Measurements from ENCODE around the gene SIT1. TPM values are rescaled to one million over a fixed set of nuclear protein-coding genes. Genes with fewer than 3 reads are reported as not detected.

The SIT1 gene, protein sequence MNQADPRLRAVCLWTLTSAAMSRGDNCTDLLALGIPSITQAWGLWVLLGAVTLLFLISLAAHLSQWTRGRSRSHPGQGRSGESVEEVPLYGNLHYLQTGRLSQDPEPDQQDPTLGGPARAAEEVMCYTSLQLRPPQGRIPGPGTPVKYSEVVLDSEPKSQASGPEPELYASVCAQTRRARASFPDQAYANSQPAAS
- polyA plus RNA-seq (ENCODE audit: insufficient read length in 12 of 12), result 1 to 10 TPM in 1 of 12 donors, under 1 TPM in 8, not detected in 3; 0.13 to 2.3 (median 0.20) TPM
- long read RNA-seq, donor 1, result 0 reads
- long read RNA-seq, donor 2, result 0 reads
- long read RNA-seq, donor 3, result 0 reads
- long read RNA-seq, donor 4, partial matches to known transcripts, result 0 of 1 reads
- long read RNA-seq, donor 4, other reads (novel, unspliced or antisense), result 0 of 1 reads
- long read RNA-seq, donor 5, result 0 reads
- long read RNA-seq, donor 6, result 0 reads
- long read RNA-seq, donor 7, result 0 reads
- long read RNA-seq, donor 8, result 0 reads
- long read RNA-seq, donor 9, result 0 reads
- long read RNA-seq, donor 10, result 0 reads
- long read RNA-seq, donor 11, result 0 reads

DNA sequence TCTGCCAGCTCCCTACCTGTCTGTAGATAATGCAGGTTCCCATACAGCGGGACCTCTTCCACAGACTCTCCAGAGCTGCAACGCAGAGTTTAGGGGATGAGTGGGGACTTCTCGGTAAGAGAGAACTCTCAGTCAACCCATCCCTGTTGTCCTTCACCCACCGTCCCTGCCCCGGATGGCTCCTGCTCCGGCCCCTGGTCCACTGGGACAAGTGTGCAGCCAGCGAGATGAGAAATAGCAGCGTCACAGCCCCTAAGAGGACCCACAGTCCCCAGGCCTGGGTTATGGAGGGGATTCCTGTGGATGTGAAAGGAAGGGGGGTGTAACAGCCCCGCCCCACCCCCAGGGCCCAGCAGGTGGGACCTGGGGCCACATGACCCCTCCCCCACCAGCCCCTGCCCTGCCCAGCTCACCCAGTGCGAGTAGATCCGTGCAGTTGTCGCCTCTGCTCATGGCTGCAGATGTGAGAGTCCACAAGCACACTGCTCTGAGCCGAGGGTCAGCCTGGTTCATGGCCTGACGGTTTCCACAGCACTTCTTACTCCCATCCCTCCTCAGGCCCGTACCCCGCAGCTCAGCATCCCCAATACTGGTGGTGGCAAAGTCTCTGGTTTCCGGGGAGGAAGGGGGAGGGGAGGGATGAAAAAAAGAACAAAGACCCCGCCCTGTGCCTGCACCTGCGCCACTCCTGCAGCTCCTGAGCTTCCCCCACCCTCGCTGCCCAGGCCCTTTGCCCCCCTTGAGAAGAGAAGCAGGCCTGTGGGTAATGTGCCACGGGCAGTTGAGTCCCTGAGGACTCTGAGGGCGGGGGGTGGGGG is at the start of gene SIT1:
TSS of gene SIT1 (minus strand) at position 591 of the 818 bp plus-strand sequence. CDS start at position 513, 78 bp downstream.
- DNase-seq, result no peak

DNA sequence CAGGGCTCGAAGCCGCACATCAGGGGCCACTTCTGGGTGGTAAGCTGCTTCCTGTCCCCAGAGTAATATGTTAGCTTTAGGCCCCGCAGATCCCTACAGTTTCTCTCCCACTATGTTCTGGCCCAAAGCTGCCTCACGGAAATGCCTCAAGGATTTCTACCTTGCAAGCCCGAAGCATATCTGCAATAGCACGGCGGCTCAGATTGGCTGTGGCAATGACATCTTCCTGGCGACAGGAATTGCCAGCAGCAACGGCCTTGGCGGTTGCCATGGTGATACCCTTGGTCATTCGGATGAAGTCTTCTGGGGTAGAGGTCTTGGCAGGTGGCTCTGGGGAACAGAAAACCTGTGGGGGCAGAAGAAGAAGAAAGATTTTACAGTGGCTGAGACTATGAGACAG is 49.3 kb upstream of the SIT1 start:
- no peak for DNase-seq

DNA sequence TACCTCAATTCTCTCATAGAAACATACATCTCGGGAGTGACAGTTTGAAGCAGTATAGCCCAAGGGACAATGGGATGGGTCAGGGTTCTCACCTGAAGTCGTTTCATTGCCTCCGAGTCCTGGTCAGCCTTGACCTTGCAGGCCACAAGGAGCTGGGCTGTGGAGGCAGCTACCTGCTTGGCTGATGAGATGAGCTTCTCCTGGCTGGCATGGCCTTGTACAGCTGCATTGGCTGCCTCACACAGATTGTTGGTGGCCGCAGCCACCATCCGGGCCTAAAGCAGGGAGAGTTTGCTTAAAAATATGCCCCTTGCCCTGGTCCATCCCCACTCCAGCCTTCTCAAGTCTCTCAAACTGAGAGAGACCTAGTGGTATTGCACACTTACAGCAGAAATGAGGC is 47.5 kb upstream of the SIT1 start:
- no peak for DNase-seq

DNA sequence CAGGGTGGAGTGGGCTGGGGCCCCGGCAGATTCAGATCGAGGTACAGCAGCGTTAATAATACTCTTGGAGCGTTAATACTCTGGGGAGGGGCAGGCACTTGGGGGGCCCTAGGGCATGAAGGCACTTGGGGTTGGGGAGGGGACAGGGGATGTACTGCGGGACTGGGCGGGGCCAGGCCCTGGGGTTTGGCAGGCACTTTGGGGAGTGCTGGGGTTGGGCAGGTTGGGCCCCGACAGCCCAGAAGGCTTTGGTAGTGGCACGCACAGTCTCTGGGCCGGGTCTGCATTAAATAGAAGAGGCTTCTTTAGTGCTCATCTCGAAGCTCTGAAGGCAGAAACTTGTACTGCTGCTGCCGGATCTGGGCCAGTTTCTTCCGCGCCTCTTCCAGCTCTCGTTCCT is 46.8 kb upstream of the SIT1 start:
- DNase-seq, result no peak

DNA sequence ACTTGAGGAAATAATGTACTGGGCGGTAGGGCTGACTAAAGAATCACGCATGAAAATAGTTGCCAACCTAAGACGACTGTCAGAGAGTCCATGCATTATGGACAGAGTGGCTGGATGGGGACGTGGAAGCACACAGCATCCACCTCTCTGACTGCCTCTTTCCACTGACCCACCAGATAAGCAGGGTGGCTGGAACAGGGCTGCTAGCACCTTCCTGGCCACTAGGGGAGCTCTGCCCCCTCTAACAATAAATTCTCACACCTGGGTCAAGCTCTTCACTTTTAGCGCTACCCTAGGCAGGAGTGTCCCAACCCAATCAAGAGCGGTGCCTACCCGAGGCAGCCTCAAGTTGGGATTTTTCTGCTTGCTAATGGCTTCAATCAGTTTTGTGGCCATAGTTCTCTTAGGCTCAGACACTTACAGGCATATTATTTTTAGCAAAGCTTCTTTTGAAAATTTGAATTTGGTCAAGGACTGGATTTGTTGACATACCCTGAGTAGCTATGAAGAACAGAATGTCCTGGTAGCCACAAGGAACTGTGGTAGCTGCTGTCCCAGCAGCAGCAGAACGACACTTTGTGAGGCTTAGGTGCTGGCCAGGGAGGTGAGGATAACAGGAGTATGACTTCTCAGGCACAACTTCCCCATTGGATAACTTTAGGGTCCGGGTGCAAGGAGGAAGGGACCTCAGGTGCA is 45.9 kb upstream of the SIT1 start:
- no peak for DNase-seq

DNA sequence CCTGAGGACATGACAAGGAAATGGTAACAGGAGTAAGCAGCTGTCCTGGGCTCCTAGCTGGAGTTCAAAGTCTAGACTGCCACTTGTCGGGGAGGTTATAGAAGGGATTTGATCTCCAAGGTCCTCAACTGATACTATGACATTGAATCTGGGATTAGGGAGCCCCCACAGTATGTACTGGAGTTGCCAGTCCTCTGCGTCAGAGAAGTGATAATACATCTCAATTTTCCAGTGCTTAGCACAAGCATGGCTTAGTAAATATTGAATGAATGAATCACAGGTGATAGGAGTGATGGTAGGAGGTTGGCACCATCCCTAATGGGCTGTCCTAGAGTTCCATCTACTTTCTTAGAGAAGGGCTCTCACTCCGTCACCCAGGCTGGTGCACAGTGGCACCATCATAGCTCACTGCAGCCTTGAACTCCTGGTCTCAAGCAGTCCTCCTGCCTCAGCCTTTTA is 45.2 kb upstream of the SIT1 start:
- no peak for DNase-seq

DNA sequence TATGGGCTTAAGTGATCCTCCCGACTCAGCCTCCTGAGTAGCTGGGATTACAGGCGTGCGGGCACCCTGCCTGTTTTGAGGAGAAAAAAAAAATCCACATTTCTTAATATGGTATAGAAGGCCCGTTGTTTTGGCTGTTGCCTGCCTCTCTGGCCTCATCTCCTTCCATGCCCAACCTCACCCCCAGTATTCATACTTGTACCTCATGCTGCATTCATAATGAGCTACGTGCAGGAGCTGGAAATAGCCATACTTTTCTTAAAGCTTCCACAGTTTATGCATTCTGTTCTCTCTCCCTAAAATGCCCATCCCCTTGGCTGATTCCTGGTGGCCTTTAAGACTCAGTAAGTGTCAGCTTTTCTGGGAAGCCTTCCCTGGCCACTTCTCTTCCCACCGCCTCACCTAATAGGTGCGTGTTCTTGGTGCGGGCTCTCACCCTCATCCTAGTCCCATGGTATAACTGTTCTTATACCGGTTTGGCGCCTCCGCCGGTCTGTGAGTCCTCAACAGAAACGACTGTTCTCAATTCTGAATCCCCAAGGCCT is 41.1 kb upstream of the SIT1 start:
- no peak for DNase-seq

DNA sequence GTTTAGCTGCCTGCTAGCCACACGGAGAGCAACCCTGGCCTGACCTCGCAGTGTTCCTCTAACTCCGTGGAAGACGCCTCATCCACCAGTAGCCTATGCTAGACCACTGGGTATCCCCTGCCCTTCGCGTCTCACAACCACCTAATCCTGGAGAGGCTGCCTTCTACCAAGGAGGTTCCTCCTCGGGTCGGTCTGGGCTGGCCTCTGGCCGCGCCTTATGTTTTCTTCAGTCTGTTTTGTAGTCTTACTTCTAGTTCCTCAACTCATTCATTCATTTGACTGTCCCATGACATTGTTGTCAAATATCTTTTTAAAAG is 40.6 kb upstream of the SIT1 start:
- DNase-seq, result no peak

DNA sequence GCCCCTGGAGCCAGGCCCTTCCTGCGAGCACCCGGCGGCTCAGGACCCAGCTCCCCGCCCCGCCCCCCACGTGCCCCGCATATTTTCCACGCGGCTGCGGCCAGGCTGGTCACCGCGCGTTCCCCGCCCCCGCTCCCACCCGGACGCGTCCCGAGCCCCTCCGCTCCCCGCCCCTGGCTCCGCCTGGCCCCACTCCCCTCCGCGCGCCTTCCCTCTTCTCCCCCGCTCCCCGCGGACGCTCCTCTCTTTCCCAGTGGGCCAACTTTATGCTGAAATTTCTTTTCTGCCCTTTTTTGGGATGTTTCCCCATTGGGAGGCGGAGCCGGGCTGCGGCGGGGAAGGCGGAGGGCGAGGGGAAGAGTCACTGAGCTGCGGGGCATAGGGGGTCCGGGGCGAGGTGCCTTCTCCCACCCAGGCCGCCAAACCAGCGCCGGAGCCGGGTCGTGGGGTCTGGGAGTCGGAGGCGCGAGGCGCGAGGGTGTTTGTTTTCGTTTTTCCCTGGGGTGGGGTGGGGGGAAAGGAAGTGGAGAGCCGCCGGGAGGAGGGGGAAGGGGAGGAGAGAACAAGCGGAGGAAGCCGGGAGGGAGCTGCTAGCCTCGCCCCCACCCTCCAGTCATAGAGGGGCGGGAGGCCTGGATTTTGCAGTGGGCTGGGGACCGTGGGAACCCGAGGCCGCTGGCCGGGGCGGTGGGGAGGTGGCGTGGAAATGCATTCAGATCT is 40.0 kb upstream of the SIT1 start:
- DNase-seq, result peak; percentile 77

DNA sequence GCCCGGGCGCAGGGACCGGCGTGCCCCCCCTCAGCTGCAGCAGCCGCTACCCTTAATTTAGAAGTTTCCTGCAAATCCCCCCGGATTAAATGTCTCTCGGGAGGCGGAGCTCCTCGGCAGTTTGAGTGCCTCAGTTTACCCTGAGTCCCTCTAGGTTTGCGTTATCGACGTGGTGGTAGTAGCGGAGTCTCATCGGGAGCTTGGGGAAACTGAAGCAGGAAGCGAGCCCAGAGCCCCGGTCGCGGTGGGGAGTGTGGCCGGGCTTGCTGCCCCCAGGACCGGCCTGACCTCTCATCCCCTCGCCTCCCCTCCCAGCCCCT is 39.5 kb upstream of the SIT1 start:
- DNase-seq, result no peak

DNA sequence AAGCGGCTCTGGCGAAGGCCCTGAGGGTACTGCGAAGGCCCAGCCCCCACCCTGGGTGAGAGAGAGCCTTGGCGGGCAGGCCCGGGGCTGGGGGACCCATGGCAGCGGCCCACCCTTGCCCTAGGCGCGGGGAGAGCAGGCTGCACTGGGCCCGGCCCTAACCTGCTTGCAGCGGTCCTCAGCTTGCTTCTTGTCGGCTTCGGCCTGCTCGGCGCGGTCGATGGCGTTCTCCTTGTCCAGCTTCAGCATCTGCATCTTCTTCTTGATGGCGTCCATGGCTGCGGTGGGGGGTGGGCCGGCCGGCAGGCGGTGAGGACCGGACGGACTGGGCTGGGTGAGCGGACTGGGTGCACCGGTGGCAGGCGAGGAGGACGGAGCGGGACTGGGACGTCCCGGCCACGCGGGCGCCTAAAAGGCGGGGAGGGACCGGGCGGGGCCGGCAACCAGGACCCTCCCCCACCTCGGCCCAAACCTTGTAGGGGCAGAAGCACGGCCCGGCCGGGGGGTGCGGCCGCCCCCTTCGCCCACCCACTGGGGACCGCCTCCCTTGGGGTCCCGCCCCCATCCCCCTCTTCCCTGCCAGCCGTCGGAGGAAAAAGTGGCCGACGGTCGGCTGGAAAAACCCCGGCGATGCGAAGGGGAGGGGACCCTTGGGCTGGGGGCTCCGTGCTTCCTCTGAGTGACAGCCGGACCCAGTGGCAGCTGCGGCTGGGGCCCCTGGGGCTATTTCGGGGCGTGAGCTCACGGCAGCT is 39.0 kb upstream of the SIT1 start, which contains the start of gene TPM2:
TSS of gene TPM2 (minus strand) at position 384 of the 752 bp plus-strand sequence. CDS start at position 276, 108 bp downstream.
- peak; percentile 70 for DNase-seq

DNA sequence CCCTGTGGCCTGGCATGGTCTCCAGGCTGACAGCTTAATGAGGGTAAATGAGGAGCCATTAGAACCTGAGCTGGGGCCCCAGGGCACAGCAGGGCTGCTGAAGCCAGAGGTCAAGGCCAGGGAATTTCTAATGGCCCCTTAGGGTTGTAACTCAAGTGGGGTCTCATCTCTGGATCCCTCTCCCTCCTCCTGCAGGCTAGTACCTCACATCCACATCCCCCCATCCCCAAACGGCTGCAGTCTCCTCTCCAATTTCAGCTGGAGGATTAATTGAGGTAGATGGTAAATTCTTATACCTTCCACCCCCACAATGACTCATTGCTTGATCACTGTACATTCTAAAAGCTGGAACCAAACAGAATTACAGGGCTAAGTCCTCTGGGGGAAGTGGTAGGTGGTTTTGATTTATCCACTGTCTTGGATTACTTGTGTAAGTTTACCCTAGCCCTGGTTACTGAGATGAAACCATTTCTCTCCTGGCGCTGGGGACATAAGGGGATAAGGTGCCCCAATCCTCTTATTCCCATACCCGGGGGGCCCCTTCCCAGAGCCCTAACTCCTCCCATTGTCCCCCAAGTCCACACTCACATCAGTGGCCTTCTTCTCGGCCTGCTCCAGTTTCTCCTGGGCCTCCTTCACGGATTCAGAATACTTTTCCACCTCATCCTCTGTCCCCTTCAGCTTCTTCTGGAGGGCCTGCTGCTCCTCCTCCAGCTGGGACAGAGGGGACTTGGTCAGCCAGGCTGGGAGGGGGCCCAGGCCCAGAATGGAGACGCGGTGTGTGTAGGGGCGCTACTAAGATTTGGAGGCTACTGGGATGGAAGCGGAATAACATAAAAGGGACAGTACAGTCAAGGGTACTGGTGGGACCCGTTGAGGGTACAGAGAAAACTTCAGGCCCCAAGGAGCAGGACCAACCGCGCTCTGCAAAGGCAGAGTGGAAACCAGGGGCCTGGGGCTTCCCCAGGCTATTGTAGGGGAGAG is 38.1 kb upstream of the SIT1 start:
- no peak for DNase-seq

DNA sequence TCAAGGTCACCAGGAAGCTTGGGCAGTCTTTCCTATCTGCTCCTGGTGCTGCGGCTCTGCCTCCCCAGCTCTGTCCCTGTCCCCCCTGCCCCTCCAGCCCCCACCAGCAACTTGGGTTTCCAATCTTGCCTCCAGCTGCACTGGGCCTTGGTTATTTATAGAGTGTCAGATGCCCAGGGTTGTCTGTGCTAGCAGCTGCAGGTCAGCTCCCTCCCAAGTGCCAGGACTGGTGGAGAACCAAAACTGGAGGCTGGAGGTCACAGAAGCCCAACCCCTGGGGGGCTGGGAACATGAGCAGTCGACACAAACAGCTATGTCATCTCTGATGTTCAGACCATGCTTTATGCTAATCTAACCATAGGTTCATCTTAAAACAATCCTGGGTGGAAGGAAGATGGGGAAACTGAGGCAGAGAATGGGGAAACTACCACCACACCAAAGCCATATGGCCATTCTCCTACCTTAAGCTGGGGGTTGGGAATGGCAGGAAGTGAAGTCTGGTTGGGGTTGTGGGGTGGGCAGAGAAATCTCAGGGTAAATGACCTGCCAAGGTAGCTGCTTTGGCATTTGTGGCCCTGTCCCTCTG is 37.3 kb upstream of the SIT1 start:
- no peak for DNase-seq

DNA sequence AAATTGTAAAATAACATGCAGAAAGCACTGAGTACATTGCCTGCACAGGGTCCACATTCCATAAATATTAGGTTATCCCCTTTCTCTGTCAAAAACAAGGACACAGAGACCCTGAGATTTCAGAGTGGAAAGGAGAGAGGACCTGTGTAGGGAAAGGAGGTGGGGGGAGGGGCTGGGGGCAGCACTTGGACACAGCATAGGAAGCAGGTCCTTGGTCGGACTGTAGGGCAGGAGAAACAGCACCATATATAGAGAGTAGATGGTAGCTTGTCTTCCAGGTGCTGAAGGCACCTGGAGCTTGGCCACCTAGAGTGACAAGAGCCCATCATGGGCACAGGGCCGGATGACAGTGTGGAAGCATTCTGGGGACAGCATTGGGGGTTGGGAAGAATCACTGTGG is 36.6 kb upstream of the SIT1 start:
- DNase-seq, result no peak

DNA sequence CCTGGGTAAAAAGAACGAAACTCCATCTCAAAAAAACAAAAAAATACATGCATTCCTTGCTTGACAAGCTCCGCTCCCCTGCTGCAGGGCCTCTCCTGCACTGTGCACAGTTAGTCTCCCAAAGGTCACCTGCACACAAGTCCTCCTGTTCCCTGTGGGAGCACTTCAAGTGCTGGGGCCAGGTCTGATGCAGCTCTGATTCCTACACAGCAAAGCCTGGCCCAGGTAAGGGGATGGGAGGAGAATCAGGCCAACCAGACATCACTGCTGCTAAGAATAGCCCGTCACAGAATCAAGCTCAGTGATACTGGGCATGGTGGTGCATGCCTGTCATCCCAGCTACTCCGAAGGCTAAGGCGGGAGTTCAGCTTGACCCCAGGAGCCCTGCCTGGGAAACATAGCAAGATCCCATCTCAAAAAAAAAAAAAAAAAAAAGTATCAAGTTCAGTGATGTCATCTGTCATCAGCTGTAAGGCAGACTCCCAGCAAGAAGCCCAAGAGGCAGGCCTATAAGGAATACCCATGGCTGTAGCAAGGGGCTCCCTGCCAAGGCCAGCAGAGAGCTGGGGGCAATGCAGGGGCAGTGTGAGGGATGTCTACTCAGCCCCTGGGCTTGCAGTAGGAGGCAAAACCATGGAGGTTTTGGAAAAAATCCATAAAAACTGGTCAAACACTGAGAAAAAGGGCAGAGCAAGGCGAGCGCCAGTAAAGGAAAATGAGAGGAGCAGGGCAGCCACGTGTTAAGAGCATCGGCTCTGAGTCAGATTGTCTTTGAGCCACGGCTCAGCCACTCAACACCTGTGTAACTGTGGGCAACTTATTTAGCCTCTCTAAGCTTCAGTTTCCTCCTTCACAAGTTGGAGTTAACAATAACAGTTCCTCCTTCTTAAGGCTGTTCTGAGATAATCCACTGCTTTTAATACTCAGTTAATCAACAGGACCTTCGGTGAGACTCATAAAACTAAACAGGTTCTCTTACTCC is 35.8 kb upstream of the SIT1 start:
- DNase-seq, result no peak

DNA sequence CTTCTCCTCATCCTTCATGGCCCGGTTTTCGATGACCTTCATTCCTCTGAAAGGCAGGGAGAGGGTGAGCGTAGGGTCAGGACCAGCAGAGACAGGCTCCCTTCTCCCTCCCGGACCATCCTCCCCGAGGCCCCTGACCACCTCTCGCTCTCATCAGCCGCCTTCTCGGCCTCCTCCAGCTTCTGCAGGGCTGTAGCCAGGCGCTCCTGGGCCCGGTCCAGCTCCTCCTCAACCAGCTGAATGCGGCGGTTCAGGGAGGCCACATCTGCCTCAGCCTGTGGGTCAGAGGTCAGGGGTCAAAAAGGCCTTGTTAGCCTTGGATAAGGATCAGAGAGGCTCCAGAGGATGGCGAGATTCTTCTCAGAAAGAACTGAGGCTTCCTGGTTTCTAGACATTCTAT is 34.8 kb upstream of the SIT1 start:
- DNase-seq, result no peak

DNA sequence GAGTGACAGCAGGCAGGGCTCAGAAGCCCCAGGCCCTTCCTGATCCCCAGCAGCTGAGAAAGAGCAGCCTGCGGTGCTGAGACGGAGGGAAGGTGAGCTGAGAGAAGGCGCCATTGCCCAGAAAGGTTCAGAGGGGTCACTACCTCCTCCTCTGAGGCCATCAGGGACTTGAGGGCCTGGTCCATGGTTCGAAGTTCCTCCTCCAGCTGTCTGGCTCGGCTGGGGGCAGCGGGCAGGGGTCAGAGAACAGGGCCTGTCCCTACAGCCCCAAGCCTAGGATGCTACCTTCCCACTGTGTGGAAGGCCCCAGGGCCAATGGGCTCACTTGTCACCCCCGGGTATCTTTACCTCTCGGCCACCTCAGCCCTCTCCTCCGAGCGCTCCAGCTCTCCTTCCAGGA is 34.2 kb upstream of the SIT1 start:
- no peak for DNase-seq

DNA sequence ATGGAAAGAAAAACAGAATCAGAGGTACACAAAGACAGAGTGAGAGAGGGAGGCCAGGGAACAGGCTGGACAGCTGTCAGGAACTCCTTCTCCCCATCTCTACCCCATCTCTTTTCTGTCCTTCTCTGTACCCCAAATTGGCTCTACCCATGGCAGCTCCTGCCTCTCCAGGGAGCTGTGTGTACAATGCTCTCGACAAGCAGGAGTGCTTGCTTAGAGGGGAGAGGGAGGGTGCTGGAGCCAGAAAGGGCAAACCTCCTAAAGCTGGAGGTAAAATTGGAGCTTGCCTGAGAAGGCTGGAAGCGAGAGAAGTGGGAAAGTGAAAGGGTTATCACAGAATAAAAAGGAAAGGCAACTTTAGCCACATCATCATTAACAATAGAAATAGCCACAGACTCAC is 32.6 kb upstream of the SIT1 start:
- DNase-seq, result no peak
